H54 (cell line): ENCODE results near the gene THSD4.
"Not testable (repeated sequence)": the region's sequence is repeated elsewhere in the genome, so short reads cannot be mapped to it uniquely, and the experiment has no call there.

ENCODE experiments used
- DNase-seq: peaks from one replicate; pipeline ENCODE4 v3.0.0; 2011; ENCODE audit warnings: low spot score, mixed read lengths; ENCODE audit not compliant: insufficient read length
- FAIRE-seq: peaks from 3 replicates; lab custom pipeline; 2011; peaks lifted over from hg19 to GRCh38; lab: Jason Lieb, UNC
- POLR2A ChIP-seq: IDR thresholded peaks from 2 replicates; pipeline ENCODE4 v1.6.1; 2011; ENCODE audit warnings: low read depth, mild to moderate bottlenecking, low read length

The THSD4 gene

GRCh38 chr15:71723344-71723743 lies 608.1 kb downstream of the THSD4 start:
- TF ChIP-seq POLR2A: no peak
- no peak for FAIRE-seq
- DNase-seq: no peak

DNA sequence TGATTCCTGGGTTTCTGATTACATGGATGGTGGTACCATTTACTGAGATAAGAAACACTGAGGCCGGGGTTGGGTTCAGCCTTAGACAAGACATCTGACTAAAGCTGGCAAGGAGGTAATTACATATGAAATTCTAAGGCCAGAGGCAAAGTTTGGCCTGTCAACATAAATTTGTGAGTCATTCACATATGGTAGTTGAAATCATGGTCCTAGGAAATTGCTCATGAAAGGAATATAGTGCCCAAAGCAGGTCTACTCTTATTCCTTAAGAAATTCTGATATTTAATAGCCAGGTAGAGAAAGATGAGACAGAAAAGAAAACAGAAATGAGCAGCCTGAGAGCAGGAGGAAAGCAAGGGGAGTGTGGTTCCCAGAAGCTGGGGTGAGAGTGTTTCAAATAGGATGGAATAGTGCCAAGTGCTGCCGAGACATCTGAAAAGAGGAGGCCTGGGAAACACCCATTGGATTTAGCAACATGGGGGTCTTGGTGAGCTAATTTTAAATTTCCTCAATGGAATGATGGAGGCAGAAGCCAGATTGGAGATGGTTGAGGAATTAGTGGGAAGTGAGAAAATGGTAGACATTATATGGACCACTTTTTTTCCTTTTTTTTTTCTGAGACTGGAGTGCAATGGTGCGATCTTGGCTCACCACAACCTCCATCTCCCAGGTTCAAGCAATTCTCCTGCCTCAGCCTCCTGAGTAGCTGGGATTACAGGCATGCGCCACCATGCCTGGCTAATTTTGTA lies 610.1 kb downstream of the THSD4 start:
- not testable (repeated sequence) for DNase-seq, FAIRE-seq

DNA sequence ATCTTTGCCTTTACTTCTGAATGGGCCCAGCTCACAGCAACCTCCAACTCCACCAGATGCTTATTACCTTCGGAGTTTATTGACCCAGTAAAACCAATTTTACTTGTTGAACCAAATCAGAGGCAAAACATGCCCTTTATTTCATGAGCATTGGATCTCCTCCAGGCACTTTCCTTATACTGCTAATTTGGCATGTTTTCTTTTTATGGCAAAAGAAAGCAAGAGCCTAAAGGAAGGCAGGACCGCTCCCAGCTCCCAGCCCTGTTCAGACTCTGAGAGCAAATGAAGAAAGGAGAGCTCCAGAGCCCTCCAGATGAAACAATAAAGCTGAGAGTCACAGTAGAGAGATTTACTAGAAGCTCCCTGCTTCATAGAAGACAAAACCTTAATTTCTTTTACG lies 613.6 kb downstream of the THSD4 start:
- DNase-seq (no peak), FAIRE-seq (no peak)
- TF ChIP-seq POLR2A: no peak

DNA sequence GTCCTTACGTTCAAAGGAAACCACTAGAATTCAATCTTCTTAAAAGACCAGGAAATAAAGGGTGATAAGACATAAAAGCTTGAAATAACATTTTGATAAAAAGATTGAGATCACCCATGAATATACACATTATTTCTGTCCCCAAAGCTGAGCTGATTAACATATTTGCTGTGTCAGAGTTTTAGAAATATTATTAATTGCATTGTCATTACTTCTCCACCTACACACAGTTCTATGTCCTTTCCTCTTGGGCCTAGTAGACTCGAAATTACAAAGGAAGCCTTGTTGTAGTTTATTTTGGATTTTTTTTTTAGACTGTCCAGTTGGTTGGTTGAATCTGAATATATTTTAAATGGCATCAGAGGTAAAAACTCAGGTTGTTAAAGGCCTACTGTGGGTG lies 614.0 kb downstream of the THSD4 start:
- FAIRE-seq (no peak), DNase-seq (no peak)
- no peak for TF ChIP-seq POLR2A

DNA sequence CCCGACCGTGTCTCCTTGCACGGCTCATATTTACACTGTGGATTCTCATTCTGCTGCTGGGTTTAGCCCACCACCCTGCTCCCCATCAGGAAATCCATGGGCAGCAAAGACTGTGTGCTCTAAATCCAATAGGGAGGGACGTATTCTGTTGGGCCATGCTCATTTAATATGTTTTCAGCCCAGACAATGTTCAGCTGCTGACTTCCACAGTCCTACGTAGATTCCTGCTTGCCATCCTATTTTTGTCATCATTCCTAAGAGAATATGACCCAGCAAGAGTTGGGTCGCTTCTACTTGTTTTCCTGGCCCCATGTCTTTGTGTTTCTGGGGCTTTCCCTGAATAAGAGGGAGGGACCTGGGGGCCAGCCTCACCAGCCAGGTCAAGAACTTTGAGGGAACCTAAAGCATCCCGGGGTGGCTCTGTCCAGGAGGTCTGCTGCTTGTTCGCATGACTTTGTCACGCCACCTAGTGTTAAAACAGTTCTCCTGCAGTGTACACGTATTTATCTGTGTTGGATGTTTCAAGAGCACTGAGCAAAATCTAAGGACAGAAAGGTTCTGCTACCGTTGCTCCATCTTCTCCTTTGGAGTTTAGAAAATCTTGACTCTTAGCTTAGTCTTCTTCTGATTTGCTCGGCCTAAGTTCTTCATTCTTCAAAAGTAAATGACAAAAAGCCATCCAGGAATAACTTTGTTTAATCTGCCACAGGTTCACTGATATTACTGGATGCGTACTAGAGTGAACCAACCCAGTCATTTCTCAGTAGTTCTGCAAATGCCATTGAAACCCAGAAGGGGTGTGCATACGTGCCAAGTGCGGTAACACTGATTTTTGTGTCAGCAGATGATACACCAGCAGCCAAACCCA lies 615.2 kb downstream of the THSD4 start:
- no peak for TF ChIP-seq POLR2A
- DNase-seq (peak; percentile 36), FAIRE-seq (peak; percentile 57)

GRCh38 chr15:71732636-71733035 lies 617.4 kb downstream of the THSD4 start:
- no peak for TF ChIP-seq POLR2A
- no peak for FAIRE-seq
- DNase-seq: no peak

GRCh38 chr15:71733122-71733521 lies 617.9 kb downstream of the THSD4 start:
- no peak for TF ChIP-seq POLR2A

DNA sequence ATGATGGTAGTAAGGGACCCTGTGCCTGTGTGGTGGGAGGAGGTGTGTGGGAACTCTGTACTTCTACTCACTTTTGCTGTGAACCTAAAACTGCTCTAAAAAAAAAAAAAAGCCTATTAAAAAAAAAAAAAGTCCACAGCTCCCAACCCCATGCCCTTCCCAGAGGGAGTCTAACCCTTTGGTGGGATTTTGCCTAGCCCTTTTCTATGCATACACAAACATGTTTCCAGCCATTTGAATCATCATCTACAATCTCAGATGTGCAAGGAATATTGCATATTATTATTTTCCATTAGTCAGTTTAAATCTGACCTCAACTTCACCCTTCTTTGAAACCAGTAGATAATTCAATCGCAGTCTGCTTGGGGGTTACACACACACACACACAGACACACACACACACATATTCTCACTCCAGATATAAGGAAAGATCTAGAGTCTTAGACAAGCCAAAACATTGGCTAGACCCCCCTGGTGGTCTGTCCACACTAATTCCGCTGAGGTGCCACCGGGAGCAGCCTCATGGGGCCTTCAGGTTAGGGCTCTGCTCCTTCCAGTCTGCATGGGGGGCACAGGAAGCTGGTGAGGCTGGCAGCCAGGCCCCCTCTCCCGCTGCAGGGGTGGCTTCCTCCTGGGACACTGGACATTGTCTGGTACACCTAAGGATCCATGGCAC lies 619.6 kb downstream of the THSD4 start:
- no peak for FAIRE-seq
- TF ChIP-seq POLR2A: no peak
- DNase-seq: no peak

More at GRCh38 chr15:71733122-71733521, 617.9 kb downstream of the THSD4 start:
- no peak for DNase-seq
- no peak for FAIRE-seq

GRCh38 chr15:71735385-71735757 lies 620.1 kb downstream of the THSD4 start:
- no peak for TF ChIP-seq POLR2A
- DNase-seq: no peak
- no peak for FAIRE-seq

DNA sequence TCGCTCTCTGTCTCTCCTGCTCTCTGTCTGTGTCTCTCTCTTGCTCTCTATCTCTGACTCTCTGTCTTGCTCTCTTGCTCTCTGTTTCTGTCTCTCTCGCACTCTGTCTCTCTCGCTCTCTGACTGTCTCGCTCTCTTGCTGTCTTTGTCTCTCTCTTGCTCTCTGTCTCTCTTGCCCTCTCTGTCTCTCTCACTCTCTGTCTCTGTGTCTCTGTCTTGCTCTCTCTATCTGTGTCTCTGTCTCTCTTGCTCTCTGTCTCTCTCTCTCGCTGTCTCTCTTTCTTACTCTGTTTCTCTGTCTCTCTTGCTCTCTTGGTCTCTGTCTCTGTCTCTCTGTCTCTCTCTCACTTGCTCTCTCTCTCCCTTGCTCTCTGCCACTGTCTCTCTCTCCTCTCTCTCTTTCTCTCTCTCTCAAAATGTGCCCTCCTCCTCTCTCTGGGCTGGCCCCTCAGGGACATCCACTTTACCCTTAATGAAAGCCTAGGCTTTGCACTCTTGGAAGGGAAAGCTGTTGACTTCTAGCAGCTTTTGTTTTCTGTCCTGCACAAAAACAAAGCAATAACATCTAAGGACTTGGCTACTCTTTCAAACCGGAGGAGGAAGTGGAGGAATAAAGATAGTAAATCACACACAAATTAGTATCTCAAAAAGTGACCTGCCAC lies 621.1 kb downstream of the THSD4 start:
- no peak for TF ChIP-seq POLR2A
- DNase-seq: no peak
- FAIRE-seq: no peak

DNA sequence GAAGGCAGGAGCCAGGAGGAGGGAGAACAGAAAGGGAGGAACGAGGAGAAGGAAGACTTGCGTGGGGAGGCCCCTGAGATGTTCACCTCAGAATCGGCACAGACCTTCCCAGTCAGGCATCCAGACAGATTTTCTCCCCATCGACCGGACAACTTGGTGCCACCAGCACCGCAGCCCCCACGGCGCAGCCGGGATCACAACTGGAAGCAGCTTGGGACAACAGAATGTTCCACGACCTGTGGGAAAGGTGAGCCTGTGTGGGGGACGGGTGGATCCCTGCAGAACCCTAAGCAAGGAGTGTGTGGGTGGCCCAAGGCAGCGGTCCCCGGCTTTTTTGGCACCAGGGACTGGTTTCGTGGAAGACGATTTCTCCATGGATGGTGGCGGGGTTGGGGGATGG lies 622.5 kb downstream of the THSD4 start:
- DNase-seq (no peak), FAIRE-seq (no peak)
- TF ChIP-seq POLR2A: no peak

DNA sequence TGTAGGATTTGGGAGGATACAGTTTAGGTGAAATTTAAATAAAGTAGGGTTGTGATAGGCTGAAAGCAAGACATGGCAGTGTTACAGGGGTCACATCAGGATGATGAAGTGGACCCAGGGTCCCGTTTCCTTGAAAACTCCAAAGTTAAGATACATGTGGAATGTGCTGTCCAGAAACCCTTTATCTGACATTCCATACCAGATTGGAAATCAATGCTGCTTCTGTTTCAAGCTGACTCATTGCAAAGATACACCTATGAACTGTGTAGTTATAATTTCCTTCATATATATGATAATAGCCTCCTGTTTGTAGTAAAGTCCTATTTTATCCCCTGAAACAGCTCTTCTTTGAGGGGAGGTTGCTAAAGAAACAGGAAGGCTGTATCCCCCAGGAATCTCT lies 624.1 kb downstream of the THSD4 start:
- no peak for FAIRE-seq
- no peak for TF ChIP-seq POLR2A
- DNase-seq: no peak

- FAIRE-seq (no peak), DNase-seq (no peak)
- no peak for TF ChIP-seq POLR2A
Measured at GRCh38 chr15:71742964-71743363, 627.7 kb downstream of the THSD4 start.
